GM10266 (cell line): Measurements from ENCODE around the gene NUDT14.

Source experiments
- DNase-seq: peaks from one replicate; pipeline ENCODE4 v3.0.0; 2012; ENCODE audit errors: extremely low spot score
- TF ChIP-seq, protein P1 (sequence below): IDR thresholded peaks from 2 replicates; pipeline ENCODE4 v1.5.1; 2012; ENCODE audit warnings: mild to moderate bottlenecking, low read depth; ENCODE audit not compliant: control insufficient read depth, insufficient read depth; ENCODE audit errors: missing control alignments

NUDT14 gene

GRCh38 chr14:105144666-105145380, 36.3 kb downstream of the NUDT14 start:
- no peak for DNase-seq
- TF ChIP-seq, protein P1, sequence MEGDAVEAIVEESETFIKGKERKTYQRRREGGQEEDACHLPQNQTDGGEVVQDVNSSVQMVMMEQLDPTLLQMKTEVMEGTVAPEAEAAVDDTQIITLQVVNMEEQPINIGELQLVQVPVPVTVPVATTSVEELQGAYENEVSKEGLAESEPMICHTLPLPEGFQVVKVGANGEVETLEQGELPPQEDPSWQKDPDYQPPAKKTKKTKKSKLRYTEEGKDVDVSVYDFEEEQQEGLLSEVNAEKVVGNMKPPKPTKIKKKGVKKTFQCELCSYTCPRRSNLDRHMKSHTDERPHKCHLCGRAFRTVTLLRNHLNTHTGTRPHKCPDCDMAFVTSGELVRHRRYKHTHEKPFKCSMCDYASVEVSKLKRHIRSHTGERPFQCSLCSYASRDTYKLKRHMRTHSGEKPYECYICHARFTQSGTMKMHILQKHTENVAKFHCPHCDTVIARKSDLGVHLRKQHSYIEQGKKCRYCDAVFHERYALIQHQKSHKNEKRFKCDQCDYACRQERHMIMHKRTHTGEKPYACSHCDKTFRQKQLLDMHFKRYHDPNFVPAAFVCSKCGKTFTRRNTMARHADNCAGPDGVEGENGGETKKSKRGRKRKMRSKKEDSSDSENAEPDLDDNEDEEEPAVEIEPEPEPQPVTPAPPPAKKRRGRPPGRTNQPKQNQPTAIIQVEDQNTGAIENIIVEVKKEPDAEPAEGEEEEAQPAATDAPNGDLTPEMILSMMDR = no peak

DNA sequence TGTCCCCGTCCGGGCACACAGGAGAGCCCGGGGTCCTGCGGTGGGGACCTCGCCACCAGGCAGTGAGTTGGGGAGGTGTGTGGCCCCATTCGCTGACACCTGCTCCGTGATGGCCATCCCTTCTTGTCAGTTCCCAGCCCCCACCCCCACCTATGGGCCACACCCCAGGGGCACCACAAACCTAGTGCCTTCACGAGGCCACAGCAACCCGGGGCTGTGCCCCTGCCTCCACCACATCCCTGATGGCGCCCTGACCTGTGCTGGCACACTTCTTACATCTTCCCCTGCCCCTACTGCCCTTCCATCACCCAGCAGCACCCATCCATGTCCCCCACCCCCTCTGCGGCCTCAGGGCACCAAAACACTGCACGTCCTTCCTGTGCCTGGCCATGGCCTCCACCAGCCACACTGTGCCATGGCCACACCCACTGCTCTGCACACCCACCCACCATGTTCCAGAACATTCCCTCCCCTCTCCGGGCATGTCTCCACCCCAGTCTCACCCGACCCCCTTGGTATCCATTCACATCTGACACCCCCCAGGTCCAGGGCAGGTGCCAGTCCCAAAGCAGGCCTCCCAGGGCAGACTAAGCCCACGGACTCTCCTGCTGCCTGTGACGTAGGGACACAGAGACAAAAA, 37.0 kb downstream of the NUDT14 start:
- TF ChIP-seq, protein P1 = no peak
- DNase-seq = no peak

- DNase-seq = no peak
- TF ChIP-seq, protein P1 = no peak
These were observed 37.6 kb downstream of the NUDT14 start for GRCh38 chr14:105143451-105144025.

GRCh38 chr14:105142651-105143450, 38.3 kb downstream of the NUDT14 start:
- no peak for DNase-seq
- TF ChIP-seq, protein P1 = no peak

GRCh38 chr14:105141486-105142281, 39.4 kb downstream of the NUDT14 start:
- no peak for DNase-seq
- TF ChIP-seq, protein P1 = no peak

- TF ChIP-seq, protein P1 = no peak
- no peak for DNase-seq
These were observed 40.1 kb downstream of the NUDT14 start for GRCh38 chr14:105141026-105141425.
